Suprapubic skin (tissue), 4 donors: ENCODE data around the gene CHRNG. TPM values are rescaled to one million over a fixed set of nuclear protein-coding genes. Genes with fewer than 3 reads are reported as not detected.

Experiments used
- DNase-seq, 2 donors: peaks; one replicate each; pipeline ENCODE4 v3.0.0-alpha.2; 2019; ENCODE audit warnings: low spot score in 2 of 2
- H3K27ac ChIP-seq: fragments of 200-600 bp; sonication (generic); one replicate; pipeline ENCODE4 v1.5.1; 2019
- H3K27me3 ChIP-seq: fragments of 200-600 bp; sonication (generic); one replicate; pipeline ENCODE4 v1.5.1; 2019
- H3K36me3 ChIP-seq: fragments of 200-600 bp; sonication (generic); one replicate; pipeline ENCODE4 v1.5.1; 2019
- H3K4me1 ChIP-seq: fragments of 200-600 bp; sonication (generic); one replicate; pipeline ENCODE4 v1.5.1; 2019
- H3K4me3 ChIP-seq: fragments of 200-600 bp; sonication (generic); one replicate; pipeline ENCODE4 v1.5.1; 2019; ENCODE audit warnings: mild to moderate bottlenecking
- H3K9me3 ChIP-seq: fragments of 200-600 bp; sonication (generic); one replicate; pipeline ENCODE4 v1.5.1; 2019
- CTCF ChIP-seq, 2 donors: fragments of 200-600 bp in 1 of 2; fragments of 450-650 bp in 1 of 2; sonication (generic) in 1 of 2; IDR thresholded peaks; one replicate each; pipeline ENCODE4 v1.5.1; 2016 to 2019; ENCODE audit warnings: antibody characterized with exemption in 2 of 2, mild to moderate bottlenecking in 1 of 2, moderate library complexity in 1 of 2
- EP300 ChIP-seq: sonication (generic); formaldehyde crosslinking; IDR thresholded peaks from one replicate; pipeline ENCODE4 v1.6.1; 2017; ENCODE audit warnings: antibody characterized with exemption
- POLR2A ChIP-seq, 2 donors: fragments of 450-650 bp; IDR thresholded peaks; one replicate each; pipeline ENCODE4 v1.6.1; 2017; ENCODE audit warnings: antibody characterized with exemption in 2 of 2, mild to moderate bottlenecking in 2 of 2, moderate library complexity in 2 of 2
- POLR2AphosphoS5 ChIP-seq, 3 donors: sonication (generic); formaldehyde crosslinking; IDR thresholded peaks; one replicate each; pipeline ENCODE4 v1.6.1; 2017; ENCODE audit warnings: antibody characterized with exemption in 3 of 3
- WGBS: methylation state at CpG from one replicate; pipeline ENCODE4 v1.1.5; 2018; 5-methylcytosine and 5-hydroxymethylcytosine counted together
- total RNA-seq, 4 donors: library from RNA; depleted of rRNA; stranded (reverse); fragments of >200 nt; gene quantifications; one replicate each; pipeline ENCODE4 v1.1.0, GENCODE V29; 2016

CHRNG gene
- total RNA-seq, 4 donors from 2014 or later, result not detected

- 95% methylated on average over 13 of the region's 24 CpGs for WGBS
- no peak overlapping the region for H3K4me3 ChIP-seq
- H3K4me1 ChIP-seq, result no peaks in the 10 kb centered on the region
- TF ChIP-seq EP300 (no peak), CTCF (IDR thresholded peaks at IDR 0.05) (no peak), POLR2A (IDR thresholded peaks at IDR 0.05) (no peak), POLR2AphosphoS5 (IDR thresholded peaks at IDR 0.05) (no peak)
- H3K27ac ChIP-seq, result no peak overlapping the region
- no peaks in the 10 kb centered on the region for H3K9me3 ChIP-seq
- H3K27me3 ChIP-seq, result peaks cover 32% of the 10 kb centered on the region
- H3K36me3 ChIP-seq, result no peaks in the 10 kb centered on the region
- no peak for DNase-seq
These were observed 46.4 kb upstream of the CHRNG start for GRCh38 chr2:232492963-232493700.

GRCh38 chr2:232493701-232494474, 45.6 kb upstream of the CHRNG start:
- no peak for TF ChIP-seq CTCF (IDR thresholded peaks at IDR 0.05)
- TF ChIP-seq EP300, result no peak
- Histone ChIP-seq H3K27me3 (peaks cover 29% of the 10 kb centered on the region), H3K27ac (no peak overlapping the region), H3K4me1 (no peaks in the 10 kb centered on the region), H3K36me3 (no peaks in the 10 kb centered on the region), H3K4me3 (no peak overlapping the region), H3K9me3 (no peaks in the 10 kb centered on the region)
- no peak for DNase-seq
- WGBS, result 74% methylated on average over 9 of the region's 10 CpGs

GRCh38 chr2:232494542-232494941, 45.0 kb upstream of the CHRNG start:
- no peak overlapping the region for H3K4me3 ChIP-seq
- no peaks in the 10 kb centered on the region for H3K4me1 ChIP-seq
- H3K36me3 ChIP-seq, result no peaks in the 10 kb centered on the region
- no peak overlapping the region for H3K27ac ChIP-seq
- WGBS, result 93% methylated on average over 5 of the region's 5 CpGs
- no peak for DNase-seq
- TF ChIP-seq CTCF (IDR thresholded peaks at IDR 0.05) (no peak), POLR2AphosphoS5 (IDR thresholded peaks at IDR 0.05) (no peak), EP300 (no peak), POLR2A (IDR thresholded peaks at IDR 0.05) (no peak)
- H3K27me3 ChIP-seq, result peaks cover 24% of the 10 kb centered on the region
- H3K9me3 ChIP-seq, result no peaks in the 10 kb centered on the region

- H3K36me3 ChIP-seq, result no peaks in the 10 kb centered on the region
- no peaks in the 10 kb centered on the region for H3K9me3 ChIP-seq
- TF ChIP-seq POLR2AphosphoS5 (IDR thresholded peaks at IDR 0.05), result no peak
- H3K27ac ChIP-seq, result no peak overlapping the region
- WGBS, result 94% methylated on average over 7 of the region's 7 CpGs
- no peak for DNase-seq
- peaks cover 17% of the 10 kb centered on the region for H3K27me3 ChIP-seq
- no peaks in the 10 kb centered on the region for H3K4me1 ChIP-seq
- H3K4me3 ChIP-seq, result no peak overlapping the region
These were observed 44.2 kb upstream of the CHRNG start for GRCh38 chr2:232495292-232495691.

GRCh38 chr2:232496501-232497270, 42.8 kb upstream of the CHRNG start:
- 90% methylated on average over 4 of the region's 20 CpGs for WGBS
- TF ChIP-seq CTCF (IDR thresholded peaks at IDR 0.05) (no peak), POLR2AphosphoS5 (IDR thresholded peaks at IDR 0.05) (no peak)
- H3K4me1 ChIP-seq, result no peaks in the 10 kb centered on the region
- no peaks in the 10 kb centered on the region for H3K9me3 ChIP-seq
- H3K27ac ChIP-seq, result no peak overlapping the region
- no peak overlapping the region for H3K4me3 ChIP-seq
- peaks cover 25% of the 10 kb centered on the region for H3K27me3 ChIP-seq
- DNase-seq, result no peak
- no peaks in the 10 kb centered on the region for H3K36me3 ChIP-seq
